Stimulated activated CD4-positive, alpha-beta T cell treated with anti-CD3 and anti-CD28 coated beads, Interleukin-12 subunit alpha, Interleukin-12 subunit beta, amount 100 ng/mL, for 4 hours (primary cell): Measurements from ENCODE around the gene HTR6.

ENCODE experiments used
- DNase-seq: peaks from one replicate; pipeline ENCODE4 v3.0.0-alpha.2; 2020

HTR6 gene

DNA sequence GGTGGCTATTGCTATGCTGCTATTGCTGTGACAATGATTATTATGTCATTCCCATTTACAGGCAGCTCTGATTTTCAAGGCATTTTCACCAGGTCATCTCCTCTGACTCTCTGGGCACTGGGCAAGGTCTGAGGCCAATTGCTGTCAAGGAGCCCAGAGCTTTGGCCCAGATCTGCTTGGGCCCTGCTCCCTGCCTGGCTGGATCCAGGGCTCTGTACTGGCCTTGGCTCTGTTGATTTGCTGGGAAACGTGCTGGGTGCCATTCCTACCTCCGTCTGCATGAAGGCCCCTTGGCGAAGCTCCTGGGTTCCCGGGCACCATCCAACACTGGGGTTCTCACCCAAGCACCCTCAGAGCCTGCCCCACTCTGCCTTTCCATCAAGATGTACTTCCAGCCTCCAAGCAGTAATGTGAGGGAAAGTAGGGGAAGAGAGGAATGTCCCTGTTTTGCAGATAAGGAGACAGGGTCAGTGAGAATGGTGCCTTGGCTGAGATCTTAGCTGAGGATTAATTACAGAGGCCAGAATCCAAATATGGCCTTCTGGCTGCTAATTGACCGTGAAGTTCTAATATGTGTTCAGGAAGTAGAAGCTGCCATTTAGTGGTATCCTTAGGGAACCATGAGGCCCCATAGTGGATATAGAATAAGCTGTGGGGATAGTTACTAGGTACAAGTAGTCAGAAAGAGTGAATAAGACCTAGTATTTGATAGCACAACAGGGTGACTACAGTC is 63.9 kb downstream of the HTR6 start:
- DNase-seq, result no peak

DNA sequence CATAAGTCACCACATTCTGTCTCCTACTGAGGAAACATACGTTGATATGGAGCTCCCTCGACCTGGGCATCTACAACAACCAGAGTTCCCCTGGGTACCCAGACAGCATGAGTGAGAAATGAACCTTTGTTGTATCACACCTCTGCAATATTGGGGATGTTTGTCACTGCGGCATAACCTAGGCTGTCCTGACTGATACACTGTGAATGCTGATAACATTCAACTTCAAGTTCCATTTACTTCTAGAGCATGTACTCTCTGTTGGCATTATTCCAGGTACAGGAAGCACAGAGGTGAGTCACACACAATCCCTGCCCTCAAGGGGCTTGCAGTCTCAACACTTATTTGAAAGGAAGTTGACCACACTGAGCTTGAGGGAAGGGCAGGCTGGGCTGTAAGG is 65.6 kb downstream of the HTR6 start:
- DNase-seq, result no peak
